Peyer's patch (tissue), 4 donors: ENCODE data around the gene KLHL29.

Source experiments
- CTCF ChIP-seq, 6 experiments: fragments of 450-650 bp in 4 of 6; fragments of 200-600 bp in 2 of 6; sonication (generic) in 1 of 6; IDR thresholded peaks; one replicate each; pipeline ENCODE4 v1.5.1; 2017 to 2019; ENCODE audit warnings: antibody characterized with exemption in 6 of 6, mild to moderate bottlenecking in 3 of 6, moderate library complexity in 1 of 6
- POLR2A ChIP-seq, 2 donors: fragments of 450-650 bp; IDR thresholded peaks; one replicate each; pipeline ENCODE4 v1.5.1; 2017; ENCODE audit warnings: antibody characterized with exemption in 2 of 2, mild to moderate bottlenecking in 2 of 2, moderate library complexity in 2 of 2

GRCh38 chr2:23693606-23693951 lies 308.6 kb downstream of the KLHL29 start:
- no peak for TF ChIP-seq CTCF (IDR thresholded peaks at IDR 0.05)
- TF ChIP-seq POLR2A (IDR thresholded peaks at IDR 0.05), result no peak
